KOPT-K1 (cell line): ENCODE measurements around the gene AHSG.
"Not testable (repeated sequence)": the region's sequence is repeated elsewhere in the genome, so short reads cannot be mapped to it uniquely, and the experiment has no call there.

Experiments
- H3K27ac ChIP-seq: fragments of 200-600 bp; sonication (generic); 2 replicates; pipeline ENCODE4 v1.5.1; 2016; ENCODE audit warnings: antibody characterized with exemption, mild to moderate bottlenecking, low read depth, low read length; ENCODE audit not compliant: poor library complexity, severe bottlenecking
- H3K36me3 ChIP-seq: fragments of 200-600 bp; sonication (generic); 2 replicates; pipeline ENCODE4 v1.5.1; 2017; ENCODE audit warnings: antibody characterized with exemption, mild to moderate bottlenecking, low read length, moderate library complexity; ENCODE audit not compliant: insufficient read depth
- H3K9me3 ChIP-seq: fragments of 200-600 bp; sonication (generic); 2 replicates; pipeline ENCODE4 v1.5.1; 2017; ENCODE audit warnings: antibody characterized with exemption, low read length, mild to moderate bottlenecking; ENCODE audit not compliant: insufficient read depth, poor library complexity, severe bottlenecking

The AHSG gene

GRCh38 chr3:186612721-186613636 lies at the start of gene AHSG:
Gene AHSG, plus strand, starts transcription at chr3:186613060. Its CDS starts 82 bp downstream, at chr3:186613142.
- Histone ChIP-seq H3K9me3 (no peaks in the 10 kb centered on the region), H3K36me3 (no peaks in the 10 kb centered on the region), H3K27ac (no peak within 1 kb of the TSS)

GRCh38 chr3:186564586-186564985 lies 48.3 kb upstream of the AHSG start:
- no peak overlapping the region for H3K27ac ChIP-seq
- peaks cover 31% of the 10 kb centered on the region for H3K36me3 ChIP-seq

GRCh38 chr3:186566772-186567071 lies 46.1 kb upstream of the AHSG start:
- Histone ChIP-seq H3K36me3 (peaks cover 19% of the 10 kb centered on the region), H3K9me3 (no peaks in the 10 kb centered on the region), H3K27ac (peak overlapping the region; percentile 85)

More at GRCh38 chr3:186564586-186564985, 48.3 kb upstream of the AHSG start:
- no peaks in the 10 kb centered on the region for H3K9me3 ChIP-seq

GRCh38 chr3:186567072-186567921 lies 45.6 kb upstream of the AHSG start, which contains the start of gene TBCCD1:
Gene TBCCD1, minus strand, starts transcription at chr3:186567339. Its CDS starts 3,010 bp downstream, at chr3:186564329.
- Histone ChIP-seq H3K36me3 (peaks cover 19% of the 10 kb centered on the region), H3K27ac (peak within 1 kb of the TSS; percentile 85), H3K9me3 (no peaks in the 10 kb centered on the region)

GRCh38 chr3:186569361-186569760 lies 43.5 kb upstream of the AHSG start:
- H3K27ac ChIP-seq = peak overlapping the region; percentile 76

GRCh38 chr3:186569779-186570095 lies 43.1 kb upstream of the AHSG start:
- Histone ChIP-seq H3K27ac (peak overlapping the region; percentile 76), H3K36me3 (peaks cover 29% of the 10 kb centered on the region), H3K9me3 (no peaks in the 10 kb centered on the region)

More at GRCh38 chr3:186569361-186569760, 43.5 kb upstream of the AHSG start:
- H3K9me3 ChIP-seq = not testable (repeated sequence)
- H3K36me3 ChIP-seq = peaks cover 25% of the 10 kb centered on the region

- Histone ChIP-seq H3K9me3 (no peaks in the 10 kb centered on the region), H3K36me3 (peaks cover 35% of the 10 kb centered on the region), H3K27ac (peak within 1 kb of the TSS; percentile 76)
Measured at GRCh38 chr3:186570096-186570940, 42.5 kb upstream of the AHSG start, which contains the start of gene DNAJB11. Gene DNAJB11, plus strand, starts transcription at chr3:186570720. Its CDS starts 178 bp downstream, at chr3:186570898.

GRCh38 chr3:186570941-186571643 lies 41.8 kb upstream of the AHSG start:
- no peaks in the 10 kb centered on the region for H3K9me3 ChIP-seq
- peaks cover 43% of the 10 kb centered on the region for H3K36me3 ChIP-seq
- peak overlapping the region; percentile 68 for H3K27ac ChIP-seq

GRCh38 chr3:186571644-186572013 lies 41.2 kb upstream of the AHSG start:
- peak overlapping the region; percentile 68 for H3K27ac ChIP-seq

GRCh38 chr3:186577521-186577920 lies 35.3 kb upstream of the AHSG start:
- H3K27ac ChIP-seq = no peak overlapping the region

More at GRCh38 chr3:186571644-186572013, 41.2 kb upstream of the AHSG start:
- H3K36me3 ChIP-seq = peaks cover 48% of the 10 kb centered on the region
- H3K9me3 ChIP-seq = no peaks in the 10 kb centered on the region

GRCh38 chr3:186580785-186581184 lies 32.1 kb upstream of the AHSG start:
- Histone ChIP-seq H3K36me3 (peaks cover 99% of the 10 kb centered on the region), H3K9me3 (no peaks in the 10 kb centered on the region), H3K27ac (no peak overlapping the region)

More at GRCh38 chr3:186577521-186577920, 35.3 kb upstream of the AHSG start:
- Histone ChIP-seq H3K9me3 (no peaks in the 10 kb centered on the region), H3K36me3 (peaks cover 99% of the 10 kb centered on the region)

- Histone ChIP-seq H3K36me3 (peaks cover 88% of the 10 kb centered on the region), H3K9me3 (no peaks in the 10 kb centered on the region), H3K27ac (no peak overlapping the region)
Measured at GRCh38 chr3:186582541-186582940, 30.3 kb upstream of the AHSG start.

GRCh38 chr3:186583831-186584230 lies 29.0 kb upstream of the AHSG start:
- Histone ChIP-seq H3K9me3 (no peaks in the 10 kb centered on the region), H3K27ac (no peak overlapping the region), H3K36me3 (peaks cover 76% of the 10 kb centered on the region)

GRCh38 chr3:186586245-186586644 lies 26.6 kb upstream of the AHSG start:
- H3K9me3 ChIP-seq, H3K27ac ChIP-seq: not testable (repeated sequence)
- peaks cover 52% of the 10 kb centered on the region for H3K36me3 ChIP-seq
